GM06990 (cell line): Measurements from ENCODE around the gene PIEZO1.

ENCODE experiments used
- DNase-seq: peaks from one replicate; pipeline ENCODE4 v3.0.0-alpha.2; 2011; ENCODE audit not compliant: insufficient read length; ENCODE audit errors: extremely low read depth
- H3K27me3 ChIP-seq: replicated peaks from 2 replicates; pipeline ENCODE4 v1.6.0; 2011; ENCODE audit warnings: low read length; ENCODE audit not compliant: control insufficient read depth, insufficient read depth
- H3K36me3 ChIP-seq: 2 replicates; pipeline ENCODE4 v1.5.1; 2011; ENCODE audit warnings: low read length; ENCODE audit not compliant: control insufficient read depth, insufficient read depth
- H3K4me3 ChIP-seq: replicated peaks from 2 replicates; pipeline ENCODE4 v1.5.1; 2011; ENCODE audit warnings: low read depth, mild to moderate bottlenecking, control low read depth, low read length
- CTCF ChIP-seq: IDR thresholded peaks from 2 replicates; pipeline ENCODE4 v1.5.1; 2011; ENCODE audit warnings: low read length, control low read depth, mild to moderate bottlenecking, inconsistent platforms; ENCODE audit not compliant: insufficient read depth, poor library complexity, severe bottlenecking

PIEZO1 gene

GRCh38 chr16:88746506-88746905, 38.5 kb downstream of the PIEZO1 start:
- peaks cover 4% of the 10 kb centered on the region for H3K36me3 ChIP-seq
- no peak for DNase-seq
- TF ChIP-seq CTCF, result no peak
- no peak overlapping the region for H3K4me3 ChIP-seq
- H3K27me3 ChIP-seq, result no peaks in the 10 kb centered on the region

DNA sequence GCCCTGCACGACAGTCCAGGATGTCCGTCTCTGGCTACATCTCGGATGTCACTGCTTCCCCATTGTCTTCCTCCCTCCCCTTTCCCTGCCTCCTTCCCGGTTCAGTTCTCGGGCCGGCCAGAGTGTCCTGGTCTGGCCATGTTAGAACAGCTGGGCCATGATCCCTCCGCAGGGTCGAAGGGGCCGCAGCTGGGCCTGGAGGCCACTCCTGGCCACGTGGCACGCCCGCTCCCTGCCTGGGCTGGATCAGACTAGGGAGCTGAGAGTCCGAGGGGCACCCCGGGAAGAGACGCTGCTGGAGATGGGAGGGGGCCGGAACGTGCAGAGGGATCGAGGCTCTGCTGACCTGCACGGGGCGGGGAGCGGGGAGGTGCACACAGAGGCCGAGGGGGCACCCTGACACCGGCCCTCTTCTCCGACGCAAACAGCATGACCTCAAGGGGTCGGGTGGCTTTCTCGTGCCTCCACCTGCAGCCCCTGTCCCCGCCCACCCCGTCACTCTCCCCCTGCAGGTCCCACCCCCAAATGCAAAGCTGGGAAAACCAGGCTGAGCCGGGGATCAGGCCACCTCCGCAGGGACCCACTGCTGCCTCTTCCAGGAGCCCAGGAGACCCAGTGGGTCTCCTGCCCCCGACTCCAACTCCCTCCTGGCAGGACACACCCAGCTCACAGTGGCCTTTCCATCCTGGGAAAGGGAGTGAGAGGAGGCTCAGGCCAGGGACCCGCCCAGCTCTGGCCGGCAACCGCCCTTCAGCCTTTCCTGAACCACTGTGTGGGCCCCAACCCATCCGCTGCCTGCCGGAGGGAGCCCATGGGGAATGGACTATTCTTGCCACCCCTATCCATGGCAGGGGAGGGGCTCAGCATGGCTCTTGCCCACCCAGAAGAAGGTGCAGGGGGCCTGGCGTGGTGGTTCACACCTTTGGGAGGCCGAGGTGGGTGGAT, 40.2 kb downstream of the PIEZO1 start:
- H3K36me3 ChIP-seq, result peaks cover 11% of the 10 kb centered on the region

DNA sequence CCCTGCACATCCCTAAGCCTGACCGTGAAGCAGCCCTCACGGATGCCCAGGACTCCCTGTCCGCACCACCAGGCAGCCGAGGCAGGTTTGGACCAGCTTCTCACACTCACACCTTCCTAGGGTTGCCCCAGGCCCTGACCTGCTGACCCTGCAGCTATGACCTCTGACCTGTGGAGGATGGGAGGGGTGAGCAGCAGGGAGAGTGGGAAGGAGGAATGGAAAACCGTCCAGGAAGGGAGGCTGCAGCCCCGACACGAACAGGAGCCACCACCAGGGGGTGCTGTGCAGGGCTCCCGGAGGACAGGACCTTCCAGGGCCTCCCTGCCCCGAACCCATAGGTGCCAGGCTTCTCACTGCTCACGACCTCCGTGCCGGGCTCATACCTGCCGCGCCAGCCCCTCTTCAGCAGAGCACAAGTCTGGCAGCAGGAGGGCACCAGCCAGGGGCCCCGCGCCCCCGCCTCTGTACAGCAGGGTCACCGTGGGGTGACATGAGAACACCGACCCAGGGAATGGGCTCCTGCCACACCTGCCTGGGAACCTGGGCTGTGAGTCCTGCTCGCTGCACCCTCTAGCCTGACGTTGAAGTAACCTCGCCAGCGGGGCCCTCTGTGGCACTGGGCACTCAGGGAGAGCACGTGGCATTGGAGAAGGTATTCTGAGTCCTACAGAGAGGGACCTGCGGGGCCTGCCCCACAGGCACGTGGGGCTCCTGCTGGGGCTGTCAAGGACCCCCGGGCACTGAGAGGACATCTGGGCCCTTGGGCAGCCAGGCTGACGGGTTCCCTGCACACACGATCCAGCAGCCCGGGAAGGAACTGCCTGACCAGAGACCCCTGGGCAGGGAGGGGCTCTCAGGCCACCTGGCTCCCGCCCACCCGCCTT, 41.1 kb downstream of the PIEZO1 start:
- peak; percentile 48 for DNase-seq
- H3K27me3 ChIP-seq, result no peaks in the 10 kb centered on the region
- peak; percentile 87 for TF ChIP-seq CTCF
- peaks cover 11% of the 10 kb centered on the region for H3K36me3 ChIP-seq
- no peak overlapping the region for H3K4me3 ChIP-seq

More for the DNA sequence above, 40.2 kb downstream of the PIEZO1 start:
- no peaks in the 10 kb centered on the region for H3K27me3 ChIP-seq
- H3K4me3 ChIP-seq, result no peak overlapping the region
- DNase-seq, result no peak
- TF ChIP-seq CTCF, result no peak

GRCh38 chr16:88742896-88743605, 42.0 kb downstream of the PIEZO1 start:
- no peak for TF ChIP-seq CTCF
- no peaks in the 10 kb centered on the region for H3K27me3 ChIP-seq
- no peak for DNase-seq
- H3K4me3 ChIP-seq, result no peak overlapping the region
- peaks cover 17% of the 10 kb centered on the region for H3K36me3 ChIP-seq

DNA sequence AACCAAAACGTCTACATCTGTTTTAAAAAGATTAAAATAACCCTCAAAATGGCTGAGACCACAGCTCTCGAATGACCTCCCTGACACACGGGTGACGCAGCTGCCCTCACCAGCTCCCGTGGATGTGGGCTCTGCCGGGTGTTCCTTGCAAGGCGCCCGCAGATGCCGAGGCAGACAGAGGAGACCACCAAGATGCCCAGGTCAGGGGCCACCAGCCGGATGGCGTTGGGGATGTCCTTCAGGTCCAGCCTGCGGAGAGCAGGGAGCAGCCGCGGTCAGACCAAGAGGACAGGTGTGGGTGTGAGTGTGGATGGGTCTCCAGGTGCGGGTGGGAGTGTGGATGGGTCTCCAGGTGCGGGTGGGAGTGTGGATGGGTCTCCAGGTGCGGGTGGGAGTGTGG, 43.7 kb downstream of the PIEZO1 start:
- H3K4me3 ChIP-seq, result no peak overlapping the region
- DNase-seq, result no peak
- no peak for TF ChIP-seq CTCF
- no peaks in the 10 kb centered on the region for H3K27me3 ChIP-seq
- peaks cover 18% of the 10 kb centered on the region for H3K36me3 ChIP-seq
